H9 (cell line): ENCODE data around the gene RBKS. TPM values are rescaled to one million over a fixed set of nuclear protein-coding genes. Genes with fewer than 3 reads are reported as not detected.

Experiments used
- DNase-seq: peaks from one replicate; pipeline ENCODE4 v3.0.0-alpha.2; 2017
- H2AFZ ChIP-seq: one replicate; pipeline ENCODE4 v1.6.1; 2013; ENCODE audit warnings: mild to moderate bottlenecking, low read length, control low read depth, moderate library complexity
- H2AK5ac ChIP-seq: 2 replicates; pipeline ENCODE4 v1.6.1; 2013; ENCODE audit warnings: low read length, control low read depth, mixed read lengths; ENCODE audit not compliant: insufficient read length
- H2BK120ac ChIP-seq: one replicate; pipeline ENCODE4 v1.6.1; 2013; ENCODE audit warnings: low read depth, mild to moderate bottlenecking, low read length, control low read depth, inconsistent platforms; ENCODE audit not compliant: poor library complexity, severe bottlenecking
- H2BK12ac ChIP-seq: 2 replicates; pipeline ENCODE4 v1.6.1; 2013; ENCODE audit warnings: low read length, control low read depth, mixed read lengths, low read depth; ENCODE audit not compliant: insufficient read length
- H2BK15ac ChIP-seq: 2 replicates; pipeline ENCODE4 v1.6.1; 2013; ENCODE audit warnings: low read depth, low read length, control low read depth
- H2BK20ac ChIP-seq: one replicate; pipeline ENCODE4 v1.6.1; 2013; ENCODE audit warnings: low read depth, mild to moderate bottlenecking, low read length, control low read depth, inconsistent platforms; ENCODE audit not compliant: poor library complexity, severe bottlenecking
- H2BK5ac ChIP-seq: 2 replicates; pipeline ENCODE4 v1.6.1; 2013; ENCODE audit warnings: low read length, control low read depth, mixed read lengths; ENCODE audit not compliant: insufficient read length
- H3K14ac ChIP-seq: 2 replicates; pipeline ENCODE4 v1.6.1; 2013; ENCODE audit warnings: low read length, control low read depth; ENCODE audit not compliant: insufficient read depth
- H3K18ac ChIP-seq: 2 replicates; pipeline ENCODE4 v1.6.1; 2013; ENCODE audit warnings: low read depth, mild to moderate bottlenecking, mixed read lengths, low read length, control low read depth; ENCODE audit not compliant: insufficient read length
- H3K23ac ChIP-seq: 2 replicates; pipeline ENCODE4 v1.6.1; 2013; ENCODE audit warnings: low read length, control low read depth, mixed read lengths, low read depth; ENCODE audit not compliant: insufficient read length
- H3K23me2 ChIP-seq: 2 replicates; pipeline ENCODE4 v1.6.1; 2013; ENCODE audit warnings: low read depth, mild to moderate bottlenecking, mixed read lengths, low read length, control low read depth; ENCODE audit not compliant: insufficient read length, poor library complexity, severe bottlenecking
- H3K27ac ChIP-seq: 2 replicates; pipeline ENCODE4 v1.5.1; 2013; ENCODE audit warnings: low read length, control low read depth, mixed read lengths, low read depth; ENCODE audit not compliant: insufficient read length
- H3K27me3 ChIP-seq: 2 replicates; pipeline ENCODE4 v1.6.1; 2013; ENCODE audit warnings: low read length, control low read depth, inconsistent platforms; ENCODE audit not compliant: insufficient read depth
- H3K4ac ChIP-seq: 2 replicates; pipeline ENCODE4 v1.6.1; 2013; ENCODE audit warnings: low read depth, mild to moderate bottlenecking, control low read depth, inconsistent platforms, low read length, moderate library complexity
- H3K4me1 ChIP-seq: 2 replicates; pipeline ENCODE4 v1.6.1; 2013; ENCODE audit warnings: low read length, control low read depth, inconsistent platforms; ENCODE audit not compliant: insufficient read depth
- H3K4me2 ChIP-seq: 2 replicates; pipeline ENCODE4 v1.6.1; 2013; ENCODE audit warnings: low read length, control low read depth, mixed read lengths; ENCODE audit not compliant: insufficient read length, insufficient read depth
- H3K56ac ChIP-seq: 2 replicates; pipeline ENCODE4 v1.6.1; 2013; ENCODE audit warnings: low read depth, mild to moderate bottlenecking, mixed read lengths, low read length, control low read depth; ENCODE audit not compliant: insufficient read length
- H3K79me1 ChIP-seq: 2 replicates; pipeline ENCODE4 v1.6.1; 2013; ENCODE audit warnings: low read depth, mild to moderate bottlenecking, moderate library complexity, low read length, control low read depth, inconsistent platforms; ENCODE audit not compliant: insufficient read depth, poor library complexity, severe bottlenecking
- H3K79me2 ChIP-seq: 2 replicates; pipeline ENCODE4 v1.6.1; 2013; ENCODE audit warnings: low read length, control low read depth, inconsistent platforms; ENCODE audit not compliant: insufficient read depth
- H3K9ac ChIP-seq: 2 replicates; pipeline ENCODE4 v1.6.1; 2013; ENCODE audit warnings: low read length, control low read depth, mixed read lengths; ENCODE audit not compliant: insufficient read length; ENCODE audit errors: extremely low read depth
- H3K9me3 ChIP-seq: one replicate; pipeline ENCODE4 v1.6.1; 2013; ENCODE audit warnings: low read depth, low read length, inconsistent platforms; ENCODE audit not compliant: control insufficient read depth
- H3T11ph ChIP-seq: one replicate; pipeline ENCODE4 v1.6.1; 2013; ENCODE audit warnings: mild to moderate bottlenecking, low read length, control low read depth, inconsistent platforms
- H4K20me1 ChIP-seq: one replicate; pipeline ENCODE4 v1.6.1; 2013; ENCODE audit not compliant: control insufficient read depth, insufficient read length, insufficient read depth
- H4K5ac ChIP-seq: 2 replicates; pipeline ENCODE4 v1.6.1; 2013; ENCODE audit warnings: low read depth, mild to moderate bottlenecking, mixed read lengths, low read length, control low read depth; ENCODE audit not compliant: insufficient read length
- H4K8ac ChIP-seq: replicated peaks from 2 replicates; pipeline ENCODE4 v1.6.1; 2013; ENCODE audit warnings: low read length, control low read depth, mixed read lengths, low read depth; ENCODE audit not compliant: insufficient read length
- H4K91ac ChIP-seq: 2 replicates; pipeline ENCODE4 v1.6.1; 2013; ENCODE audit warnings: low read depth, mild to moderate bottlenecking, moderate library complexity, mixed read lengths, low read length, control low read depth; ENCODE audit not compliant: insufficient read length
- H3K27ac Mint-ChIP-seq, 3 experiments: 2 replicates in 2 of 3; 3 replicates in 1 of 3; pipeline ENCODE4 v1.8.0; 2020 to 2021; ENCODE audit warnings: mixed read lengths in 3 of 3, mild to moderate bottlenecking in 1 of 3, moderate library complexity in 1 of 3
- H3K27me3 Mint-ChIP-seq: 2 replicates; pipeline ENCODE4 v1.8.0; 2021; ENCODE audit warnings: low read depth, mild to moderate bottlenecking, moderate library complexity, mixed read lengths
- H3K36me3 Mint-ChIP-seq, 3 experiments: 2 replicates in 2 of 3; 3 replicates in 1 of 3; pipeline ENCODE4 v1.8.0; 2020 to 2021; ENCODE audit warnings: low read depth in 3 of 3, mixed read lengths in 3 of 3; ENCODE audit not compliant: insufficient read depth in 1 of 3
- H3K4me1 Mint-ChIP-seq, 2 experiments: 2 replicates each; pipeline ENCODE4 v1.8.0; 2020; ENCODE audit warnings: mixed read lengths in 2 of 2
- H3K4me3 Mint-ChIP-seq, 2 experiments: 2 replicates in 1 of 2; 3 replicates in 1 of 2; pipeline ENCODE4 v1.8.0; 2020 to 2021; ENCODE audit warnings: mild to moderate bottlenecking in 2 of 2, mixed read lengths in 2 of 2, moderate library complexity in 1 of 2
- H3K9me3 Mint-ChIP-seq, 2 experiments: 2 replicates in 1 of 2; 3 replicates in 1 of 2; pipeline ENCODE4 v1.8.0; 2020; ENCODE audit warnings: mild to moderate bottlenecking in 2 of 2, mixed read lengths in 2 of 2, moderate library complexity in 1 of 2
- CTCF ChIP-seq: fragments of 200-600 bp; sonication (generic); conservative IDR thresholded peaks from 3 replicates; pipeline ENCODE4 v1.8.0; 2021; ENCODE audit warnings: antibody characterized with exemption, mild to moderate bottlenecking
- WGBS: extraction: QIAGEN DNeasy Blood & Tissue Kit; methylation state at CpG from one replicate; pipeline ENCODE4 v1.1.7; 2013; ENCODE audit warnings: missing lambda C conversion rate, low lambda C conversion rate, mixed read lengths; ENCODE audit not compliant: insufficient read length; ENCODE audit errors: extremely low coverage; 5-methylcytosine and 5-hydroxymethylcytosine counted together
- total RNA-seq: library from RNA; stranded (reverse); gene quantifications from 2 replicates; pipeline ENCODE4 v1.2.1, GENCODE V29; 2021

Gene RBKS
- total RNA-seq, 1 experiment from 2014 or later = 2.3 TPM

- H2AFZ ChIP-seq = no peak overlapping the region
- TF ChIP-seq CTCF = no peak
- H2BK12ac ChIP-seq = no peak overlapping the region
- H4K20me1 ChIP-seq = no peaks in the 10 kb centered on the region
- no peak overlapping the region for H3K4ac ChIP-seq
- H4K8ac ChIP-seq = no peak overlapping the region
- WGBS = no CpG with 5 or more reads among the region's 2 CpGs
- H2BK15ac ChIP-seq = no peak overlapping the region
- Mint-ChIP-seq H3K4me1 (no peaks in the 10 kb centered on the region), H3K9me3 (no peaks in the 10 kb centered on the region), H3K4me3 (no peak overlapping the region), H3K27ac (no peak overlapping the region), H3K27me3 (no peaks in the 10 kb centered on the region), H3K36me3 (no peaks in the 10 kb centered on the region)
- no peaks in the 10 kb centered on the region for H3K79me2 ChIP-seq
- H3K27ac ChIP-seq = no peak overlapping the region
- H3K23ac ChIP-seq = no peak overlapping the region
- no peak overlapping the region for H3K14ac ChIP-seq
- H2BK5ac ChIP-seq = no peak overlapping the region
- H3K4me2 ChIP-seq = no peak overlapping the region
- H4K91ac ChIP-seq = no peak overlapping the region
- no peak overlapping the region for H2BK120ac ChIP-seq
- no peak overlapping the region for H3K18ac ChIP-seq
- no peak overlapping the region for H3T11ph ChIP-seq
- H2BK20ac ChIP-seq = no peak overlapping the region
- H3K27me3 ChIP-seq = no peaks in the 10 kb centered on the region
- H2AK5ac ChIP-seq = no peak overlapping the region
- H3K4me1 ChIP-seq = no peaks in the 10 kb centered on the region
- no peak overlapping the region for H3K9ac ChIP-seq
- no peak for DNase-seq
- no peaks in the 10 kb centered on the region for H3K79me1 ChIP-seq
- no peak overlapping the region for H3K56ac ChIP-seq
- no peaks in the 10 kb centered on the region for H3K9me3 ChIP-seq
- no peak overlapping the region for H4K5ac ChIP-seq
- no peaks in the 10 kb centered on the region for H3K23me2 ChIP-seq
These were observed 24.0 kb upstream of the RBKS start for GRCh38 chr2:27914041-27914804.
